ENCODE measurements around the gene RASAL3. TPM values are rescaled to one million over a fixed set of nuclear protein-coding genes. Genes with fewer than 3 reads are reported as not detected.

RASAL3 gene
- 0.25 TPM in 1 of 2 replicates, not detected in the other for total RNA-seq

GRCh38 chr19:15464394-15465385 is at the start of gene RASAL3:
RASAL3 (minus strand) TSS chr19:15464544; CDS start chr19:15464358, 186 bp downstream.

GRCh38 chr19:15508035-15508710 is 43.8 kb upstream of the RASAL3 start, which contains the start of gene CYP4F22:
CYP4F22 (plus strand) TSS chr19:15508525; CDS start chr19:15525337, 16,812 bp downstream.

GRCh38 chr19:15479391-15480345 is 15.3 kb upstream of the RASAL3 start, which contains the start of gene PGLYRP2:
PGLYRP2 (minus strand) TSS chr19:15479501; CDS start chr19:15479371, 130 bp downstream.

GRCh38 chr19:15449620-15450527 is 14.5 kb downstream of the RASAL3 start, which contains the start of gene WIZ:
WIZ (minus strand) TSS chr19:15449956; CDS start chr19:15448307, 1,649 bp downstream.

GRCh38 chr19:15418579-15419412 is 45.5 kb downstream of the RASAL3 start, which contains the start of gene AKAP8L:
AKAP8L (minus strand) TSS chr19:15418988; CDS start chr19:15418923, 65 bp downstream.

Other genes with a start within 250 kb of the RASAL3 start
- gene EPHX3, start 232.1 kb downstream of the RASAL3 start, total RNA-seq: 0.38 TPM in 1 of 2 replicates, not detected in the other
- 24.9 and 33.2 TPM in 2 replicates for gene BRD4, start 132.0 kb downstream of the RASAL3 start, total RNA-seq
- 16.9 and 19.4 TPM in 2 replicates for gene AKAP8, start 84.8 kb downstream of the RASAL3 start, total RNA-seq
- 49.7 and 75.8 TPM in 2 replicates for gene AKAP8L, start 45.6 kb downstream of the RASAL3 start, total RNA-seq
- 52.9 and 53.0 TPM in 2 replicates for gene WIZ, start 14.6 kb downstream of the RASAL3 start, total RNA-seq
- not detected in 2 replicates for gene PGLYRP2, start 15.0 kb upstream of the RASAL3 start, total RNA-seq
- gene CYP4F22, start 44.0 kb upstream of the RASAL3 start, total RNA-seq: not detected in 2 replicates
- gene CYP4F8, start 150.7 kb upstream of the RASAL3 start, total RNA-seq: not detected in 2 replicates
- gene CYP4F3, start 176.4 kb upstream of the RASAL3 start, total RNA-seq: not detected in 2 replicates
- not detected in 2 replicates for gene CYP4F12, start 208.5 kb upstream of the RASAL3 start, total RNA-seq